Measurements from ENCODE around the gene CHCHD4.

The CHCHD4 gene

GRCh38 chr3:14145670-14146380 is 21.2 kb upstream of the CHCHD4 start:
- H3K4me3 ChIP-seq (replicated peaks in 1 of 2; ENCODE audit: low read depth in 2 of 2, low read length in 2 of 2): no peak overlapping the region
- no peak for TF ChIP-seq CTCF (IDR thresholded peaks at IDR 0.05; ENCODE audit: low read depth, low read length)
- DNase-seq (ENCODE audit: low read depth in 2 of 2): no peak

- DNase-seq (ENCODE audit: low read depth in 2 of 2): peak; percentile 60 to 63
- no peak overlapping the region for H3K4me3 ChIP-seq (replicated peaks in 1 of 2; ENCODE audit: low read depth in 2 of 2, low read length in 2 of 2)
- no peak for TF ChIP-seq CTCF (IDR thresholded peaks at IDR 0.05; ENCODE audit: low read depth, low read length)
These were observed 20.6 kb upstream of the CHCHD4 start for GRCh38 chr3:14145236-14145635.

GRCh38 chr3:14144423-14145075 is 19.9 kb upstream of the CHCHD4 start:
- TF ChIP-seq CTCF (IDR thresholded peaks at IDR 0.05; ENCODE audit: low read depth, low read length): no peak
- peak overlapping the region in 1 of 2 donors; percentile 43 for H3K4me3 ChIP-seq (replicated peaks in 1 of 2; ENCODE audit: low read depth in 2 of 2, low read length in 2 of 2)
- DNase-seq (ENCODE audit: low read depth in 2 of 2): peak; percentile 99

GRCh38 chr3:14143271-14144225 is 18.9 kb upstream of the CHCHD4 start:
- no peak for TF ChIP-seq CTCF (IDR thresholded peaks at IDR 0.05; ENCODE audit: low read depth, low read length)
- peak; percentile 98 for DNase-seq (ENCODE audit: low read depth in 2 of 2)
- no peak overlapping the region for H3K4me3 ChIP-seq (replicated peaks in 1 of 2; ENCODE audit: low read depth in 2 of 2, low read length in 2 of 2)

GRCh38 chr3:14142567-14143270 is 18.0 kb upstream of the CHCHD4 start:
- no peak for DNase-seq (ENCODE audit: low read depth in 2 of 2)
- H3K4me3 ChIP-seq (replicated peaks in 1 of 2; ENCODE audit: low read depth in 2 of 2, low read length in 2 of 2): no peak overlapping the region
- TF ChIP-seq CTCF (IDR thresholded peaks at IDR 0.05; ENCODE audit: low read depth, low read length): no peak
